ENCODE measurements around the gene CERS5. TPM values are rescaled to one million over a fixed set of nuclear protein-coding genes. Genes with fewer than 3 reads are reported as not detected.

Gene CERS5, protein sequence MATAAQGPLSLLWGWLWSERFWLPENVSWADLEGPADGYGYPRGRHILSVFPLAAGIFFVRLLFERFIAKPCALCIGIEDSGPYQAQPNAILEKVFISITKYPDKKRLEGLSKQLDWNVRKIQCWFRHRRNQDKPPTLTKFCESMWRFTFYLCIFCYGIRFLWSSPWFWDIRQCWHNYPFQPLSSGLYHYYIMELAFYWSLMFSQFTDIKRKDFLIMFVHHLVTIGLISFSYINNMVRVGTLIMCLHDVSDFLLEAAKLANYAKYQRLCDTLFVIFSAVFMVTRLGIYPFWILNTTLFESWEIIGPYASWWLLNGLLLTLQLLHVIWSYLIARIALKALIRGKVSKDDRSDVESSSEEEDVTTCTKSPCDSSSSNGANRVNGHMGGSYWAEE
- polyA plus RNA-seq (ENCODE audit: insufficient read length in 4 of 4) = 10 to 100 TPM; 72.5 to 82.9 (median 75.4) TPM

DNA sequence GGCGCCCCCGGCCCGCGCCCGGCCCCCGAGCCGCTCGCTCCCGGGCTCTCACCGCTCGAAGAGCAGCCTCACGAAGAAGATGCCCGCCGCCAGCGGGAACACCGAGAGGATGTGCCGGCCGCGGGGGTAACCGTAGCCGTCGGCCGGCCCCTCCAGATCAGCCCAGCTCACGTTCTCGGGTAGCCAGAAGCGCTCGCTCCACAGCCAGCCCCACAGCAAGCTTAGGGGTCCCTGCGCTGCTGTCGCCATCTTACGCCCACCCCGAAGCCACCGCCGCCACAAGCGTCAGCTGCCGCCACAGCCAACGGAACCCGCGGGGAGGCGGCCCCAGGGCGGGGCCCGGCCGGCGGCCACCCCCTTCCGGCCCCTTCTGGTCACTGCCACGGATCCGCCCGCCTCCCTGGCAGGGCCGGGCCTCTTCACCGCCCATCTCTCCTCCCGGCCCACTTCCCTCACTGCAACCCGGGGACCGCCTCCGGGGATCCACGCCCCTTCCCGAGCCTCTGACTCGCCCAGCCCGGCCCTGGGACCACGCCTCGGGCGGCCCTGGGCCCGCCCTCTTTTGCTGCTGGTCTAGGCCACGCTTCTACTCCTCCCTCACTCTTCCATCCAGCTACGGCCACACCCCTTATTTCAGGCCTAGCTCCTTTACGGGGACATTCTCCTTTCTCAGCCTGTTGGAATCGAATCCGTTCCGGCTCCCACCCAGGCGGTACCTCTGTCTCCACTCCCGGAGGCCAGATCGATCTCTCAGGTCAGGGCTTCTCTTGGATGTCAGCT is at the start of gene CERS5:
Gene CERS5, minus strand, starts transcription at position 321 of the 780 bp plus-strand sequence. Its CDS starts 72 bp downstream, at position 249.
- DNase-seq (ENCODE audit: low read depth in 4 of 4, low spot score in 3 of 4) = peak; percentile 96 to 98 (median 98)

DNA sequence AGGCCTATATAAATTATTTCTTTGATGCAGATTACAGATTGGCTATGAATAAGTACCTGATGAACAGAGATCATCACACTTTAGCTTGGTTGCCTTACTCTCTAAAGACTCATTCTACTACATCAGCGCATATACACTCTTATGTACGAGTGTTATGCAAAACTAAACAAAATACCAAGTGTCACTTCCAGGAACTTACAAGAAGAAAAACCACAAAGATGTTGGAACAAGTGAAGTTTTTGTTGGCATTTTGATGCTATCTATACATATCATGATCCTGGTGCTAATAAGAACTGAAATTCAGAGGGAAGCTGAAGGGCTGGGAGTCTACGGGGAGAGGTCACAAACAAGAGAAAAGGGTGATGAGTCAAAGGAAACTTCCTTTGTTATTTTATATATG is 47.9 kb upstream of the CERS5 start:
- DNase-seq (ENCODE audit: low read depth in 4 of 4, low spot score in 3 of 4) = no peak

DNA sequence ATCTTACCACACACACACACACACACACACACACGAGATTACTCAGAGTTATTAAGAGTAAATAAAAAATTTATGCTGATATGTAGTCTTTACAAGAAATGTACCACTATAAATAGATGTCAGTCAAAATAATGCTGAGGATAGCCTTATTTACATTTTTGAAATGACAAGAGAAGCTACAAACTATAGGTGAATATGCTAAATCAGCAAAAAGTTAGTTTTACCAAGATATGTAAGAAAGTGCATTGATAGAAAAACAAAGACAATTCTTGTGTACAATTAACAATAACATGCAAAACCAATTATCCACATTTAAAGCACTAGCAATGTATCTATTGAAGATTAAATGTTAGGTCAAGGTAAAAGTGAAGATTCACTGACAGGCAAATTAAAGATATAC is 46.8 kb upstream of the CERS5 start:
- no peak for DNase-seq (ENCODE audit: low read depth in 4 of 4, low spot score in 3 of 4)

DNA sequence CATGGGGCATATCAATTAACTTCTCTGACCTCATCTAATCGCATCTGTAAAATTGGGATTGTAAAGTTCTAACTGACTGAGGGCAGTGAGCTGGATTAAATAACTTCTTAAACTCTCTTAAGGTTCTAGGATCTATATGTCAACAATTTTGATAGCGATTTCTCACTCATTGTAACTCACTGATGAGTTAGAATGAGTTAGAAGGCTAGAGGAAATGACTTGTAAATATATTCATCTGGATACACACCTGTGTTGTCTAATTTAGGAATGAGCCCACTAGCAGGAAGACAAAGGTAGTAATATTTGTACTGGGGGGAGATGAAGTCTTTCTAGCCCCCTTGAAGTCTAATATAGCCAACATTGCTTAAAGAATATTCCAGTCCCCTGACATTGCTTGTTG is 46.3 kb upstream of the CERS5 start:
- DNase-seq (ENCODE audit: low read depth in 4 of 4, low spot score in 3 of 4) = no peak

DNA sequence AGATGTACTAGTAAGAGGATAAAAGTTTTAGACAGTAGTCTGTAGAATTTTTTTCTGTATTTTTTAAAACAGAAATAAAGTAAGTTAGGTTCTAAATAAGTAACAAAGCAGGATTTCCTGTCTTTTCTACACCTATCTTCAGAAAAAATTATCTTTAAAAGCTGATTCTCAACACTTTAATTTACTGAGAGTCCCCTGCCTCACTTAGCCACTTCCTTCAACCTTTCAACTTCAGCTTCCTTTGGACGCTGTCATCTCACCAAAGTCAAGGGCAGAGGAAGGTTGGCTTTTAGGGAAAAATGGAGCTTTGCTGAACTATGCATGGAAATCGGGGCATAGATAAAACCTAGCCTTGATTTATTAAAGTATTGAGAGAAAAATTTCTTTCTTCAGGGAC is 44.9 kb upstream of the CERS5 start:
- no peak for DNase-seq (ENCODE audit: low read depth in 4 of 4, low spot score in 3 of 4)

DNA sequence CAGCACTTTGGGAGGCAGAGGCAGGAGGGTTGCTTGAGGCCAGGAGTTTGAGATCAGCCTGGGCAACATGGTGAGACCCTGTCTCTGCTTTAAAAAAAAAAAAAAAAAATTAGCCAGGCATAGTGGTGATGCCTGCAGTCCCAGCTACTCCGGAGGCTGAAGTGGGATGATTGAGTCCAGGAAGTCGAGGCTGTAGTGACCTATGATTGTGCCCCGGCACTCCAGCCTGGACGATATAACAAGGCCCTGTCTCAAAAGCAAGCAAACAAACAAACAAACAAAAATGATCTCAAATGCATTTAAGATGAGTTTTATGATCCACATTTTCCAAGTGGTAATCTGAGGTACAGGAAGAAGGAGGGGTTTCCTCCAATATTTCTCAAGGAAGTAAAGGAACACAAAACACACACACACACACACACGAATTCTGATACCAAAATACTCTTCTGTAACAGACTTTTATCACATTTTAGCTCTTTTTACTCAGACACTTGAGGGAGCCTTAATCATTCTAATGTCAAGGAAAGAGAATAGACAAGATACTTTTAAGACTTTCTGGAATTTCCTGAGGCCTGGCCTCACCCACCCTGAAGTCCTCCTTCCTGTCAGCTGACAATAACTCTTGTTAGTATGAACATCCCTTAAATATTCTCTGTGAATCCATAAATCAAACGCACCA is 44.4 kb upstream of the CERS5 start:
- no peak for DNase-seq (ENCODE audit: low read depth in 4 of 4, low spot score in 3 of 4)

DNA sequence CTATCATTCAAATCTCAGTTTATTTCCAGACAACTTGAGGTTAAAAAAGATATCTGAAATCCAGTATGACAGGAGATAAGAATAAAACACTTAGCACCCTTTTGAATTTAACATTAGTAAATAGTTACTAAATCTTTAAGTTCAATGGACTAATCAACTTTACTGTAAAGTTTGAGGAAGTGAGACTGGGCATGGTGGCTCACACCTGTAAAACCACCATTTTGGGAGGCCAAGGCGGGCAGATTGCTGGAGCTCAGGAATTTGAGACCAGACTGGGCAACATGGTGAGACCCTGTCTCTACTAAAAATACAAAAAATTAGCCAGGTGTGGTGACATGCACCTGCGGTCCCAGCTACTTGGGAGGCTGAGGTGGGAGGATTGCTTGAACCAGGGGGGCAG is 40.3 kb upstream of the CERS5 start:
- no peak for DNase-seq (ENCODE audit: low read depth in 4 of 4, low spot score in 3 of 4)

DNA sequence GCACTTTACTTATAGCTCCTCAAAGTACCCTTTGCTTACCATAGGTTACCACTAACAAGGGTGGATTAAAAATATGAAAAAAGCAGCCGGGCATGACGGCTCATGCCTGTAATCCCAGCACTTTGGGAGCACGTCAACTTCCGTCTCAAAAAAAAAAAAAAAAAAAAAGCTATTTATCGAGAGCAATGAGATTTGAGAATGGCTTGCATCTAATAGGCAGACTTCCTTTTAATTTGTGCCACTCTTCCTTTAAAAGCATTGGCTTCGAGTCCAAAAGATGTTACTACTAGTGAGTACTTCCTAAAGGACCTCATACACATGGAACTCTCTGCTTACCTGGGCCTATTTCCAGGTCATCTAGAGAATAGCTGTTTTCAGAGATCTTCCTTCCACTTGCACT is 38.5 kb upstream of the CERS5 start:
- no peak for DNase-seq (ENCODE audit: low read depth in 4 of 4, low spot score in 3 of 4)

DNA sequence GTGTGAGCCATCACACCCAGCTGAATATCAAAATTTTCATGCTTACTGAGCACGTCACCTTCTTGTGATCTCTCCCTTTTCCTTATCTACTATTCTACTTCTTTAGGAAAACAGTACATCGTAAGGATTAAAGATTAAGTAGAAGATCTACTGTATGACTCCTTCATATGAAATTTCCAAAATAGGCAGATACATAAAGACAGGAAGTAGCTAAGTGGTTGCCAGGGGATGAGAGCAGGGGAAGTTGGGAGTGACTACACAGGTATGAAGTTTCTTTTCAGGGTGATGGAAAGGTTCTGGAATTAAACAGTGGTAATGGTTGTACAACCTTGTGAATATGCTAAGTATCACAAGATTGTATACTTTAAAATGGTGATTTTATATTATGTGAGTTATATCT is 36.5 kb upstream of the CERS5 start:
- DNase-seq (ENCODE audit: low read depth in 4 of 4, low spot score in 3 of 4) = no peak

DNA sequence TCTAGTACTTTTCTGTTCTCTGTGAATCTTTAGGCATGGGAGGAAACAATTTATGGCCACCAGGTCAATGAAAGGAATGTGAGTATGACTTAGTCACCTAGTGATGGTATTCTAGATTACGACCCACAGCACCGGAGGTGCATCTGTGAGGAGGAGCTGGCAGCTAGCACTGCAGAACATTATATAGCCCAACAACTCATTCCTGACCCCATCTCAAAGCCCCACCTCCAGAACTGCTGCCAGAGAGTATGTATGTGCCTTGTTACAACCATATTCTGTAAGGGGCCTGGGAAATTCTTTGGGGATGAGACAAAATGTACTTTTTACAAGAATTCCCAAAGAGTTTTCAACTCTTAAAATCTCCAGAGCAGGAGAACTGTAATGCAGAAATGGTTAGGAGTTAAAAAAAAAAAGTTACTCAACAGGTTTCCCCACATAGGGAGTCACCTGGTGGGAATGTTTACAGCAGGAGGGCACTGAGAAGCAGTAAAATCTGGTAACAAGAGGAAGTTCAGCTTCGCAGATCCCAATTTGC is 34.9 kb upstream of the CERS5 start:
- DNase-seq (ENCODE audit: low read depth in 4 of 4, low spot score in 3 of 4) = peak in 1 of 4 donors; percentile 40

DNA sequence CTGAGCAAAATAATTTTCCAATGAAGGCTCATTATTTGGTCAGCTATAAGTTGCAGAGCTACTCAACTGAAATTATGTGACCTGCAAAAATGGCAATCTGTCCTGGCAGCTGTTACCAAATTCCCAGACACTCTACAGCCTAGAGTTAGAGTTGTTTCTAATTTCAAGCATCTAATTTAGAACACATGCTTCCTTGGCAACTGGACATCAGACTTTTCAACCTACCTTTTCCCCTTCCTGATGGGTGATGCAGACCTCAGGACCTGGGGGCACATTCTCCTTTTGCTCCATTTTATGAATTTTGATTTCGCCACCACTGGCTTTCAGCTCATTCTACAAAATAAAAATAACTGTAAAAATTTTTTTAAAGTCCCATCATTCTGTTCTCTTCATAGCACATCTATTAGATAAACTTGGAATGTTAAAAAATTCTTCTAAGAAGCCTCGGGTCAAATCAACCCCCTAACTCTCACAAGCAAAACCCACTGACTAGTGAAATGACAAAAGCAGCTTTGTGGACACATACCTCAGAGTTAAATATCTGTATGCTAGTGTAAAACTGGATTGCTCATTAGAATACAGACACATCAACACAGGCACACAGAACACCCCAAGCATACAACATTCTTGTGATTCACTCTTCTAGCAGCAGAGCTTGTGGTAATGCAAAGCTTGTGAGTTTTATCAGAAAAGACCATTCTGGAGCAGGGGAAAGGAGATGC is 33.5 kb upstream of the CERS5 start:
- DNase-seq (ENCODE audit: low read depth in 4 of 4, low spot score in 3 of 4) = no peak

DNA sequence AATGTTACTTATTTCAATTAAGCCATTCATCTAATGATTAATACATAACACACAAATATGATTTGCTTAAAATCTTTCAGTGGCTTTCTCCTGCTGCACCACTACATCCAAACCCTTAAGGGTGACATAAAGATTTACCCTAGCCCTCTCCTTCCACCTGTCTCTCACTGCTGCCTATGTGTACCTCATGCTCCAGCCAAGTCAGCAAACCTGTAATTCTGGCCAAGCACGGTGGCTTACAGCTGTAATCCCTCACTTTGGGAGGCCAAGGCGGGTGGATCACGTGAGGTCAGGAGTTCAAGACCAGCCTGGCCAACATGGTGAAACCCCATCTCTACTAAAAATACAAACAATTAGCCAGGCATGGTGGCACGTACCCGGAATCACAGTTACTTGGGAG is 31.7 kb upstream of the CERS5 start:
- no peak for DNase-seq (ENCODE audit: low read depth in 4 of 4, low spot score in 3 of 4)

DNA sequence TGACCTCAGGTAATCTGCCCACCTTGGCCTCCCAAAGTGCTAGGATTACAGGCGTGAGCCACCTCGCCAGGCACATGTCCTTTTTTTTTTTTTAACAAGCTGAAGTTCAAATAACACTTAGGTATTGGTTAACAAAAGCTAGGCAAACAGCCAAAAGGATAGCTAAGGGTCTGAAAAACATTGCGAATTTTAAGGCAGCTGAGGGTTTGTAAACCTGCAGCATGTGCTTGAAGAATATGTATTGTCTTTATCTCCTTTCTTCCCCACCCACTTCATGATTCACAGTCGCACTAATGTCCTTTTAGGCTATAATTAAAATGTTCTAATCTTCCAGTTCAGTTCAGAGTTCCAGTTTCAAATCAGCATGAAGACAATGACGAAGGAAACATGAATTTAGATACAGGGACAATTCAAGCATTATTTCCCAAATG is 30.1 kb upstream of the CERS5 start:
- DNase-seq (ENCODE audit: low read depth in 4 of 4, low spot score in 3 of 4) = no peak

DNA sequence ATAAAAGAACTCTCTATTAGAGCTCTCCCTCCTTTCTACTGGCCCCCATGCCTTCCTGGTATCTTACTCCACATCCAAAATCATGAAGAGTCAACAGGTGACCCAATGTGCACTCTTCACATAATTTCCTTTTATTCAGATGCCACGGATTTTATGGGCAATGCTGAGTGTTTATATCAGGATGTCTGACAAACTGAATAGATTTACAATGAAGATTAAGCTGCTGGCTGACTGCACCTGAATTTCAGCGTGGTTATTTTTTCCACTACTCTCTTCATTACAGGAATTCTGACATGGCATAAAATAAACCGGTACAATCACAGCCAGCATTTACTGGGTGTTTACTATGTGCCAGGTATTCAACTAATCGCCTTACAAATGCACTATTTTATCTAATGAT is 29.4 kb upstream of the CERS5 start:
- DNase-seq (ENCODE audit: low read depth in 4 of 4, low spot score in 3 of 4) = no peak

DNA sequence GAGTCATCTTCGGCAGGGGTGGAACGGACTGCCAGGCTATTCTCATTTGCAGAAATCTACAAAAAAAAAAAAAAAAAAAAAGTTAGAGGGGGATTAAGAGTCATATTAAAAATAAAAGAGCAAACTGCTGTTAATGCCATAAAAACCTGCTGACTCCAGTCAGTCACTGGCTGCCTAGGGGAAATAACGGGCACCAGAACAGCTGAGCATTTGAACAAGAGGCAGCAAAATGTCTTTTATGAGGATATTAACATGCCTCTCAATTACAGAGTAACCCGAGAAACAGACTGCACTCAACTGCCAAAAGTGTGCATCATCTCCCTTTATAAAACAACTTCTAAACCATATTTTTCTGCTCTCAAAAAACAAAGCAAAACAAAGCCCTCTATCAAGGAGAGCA is 28.7 kb upstream of the CERS5 start:
- no peak for DNase-seq (ENCODE audit: low read depth in 4 of 4, low spot score in 3 of 4)

DNA sequence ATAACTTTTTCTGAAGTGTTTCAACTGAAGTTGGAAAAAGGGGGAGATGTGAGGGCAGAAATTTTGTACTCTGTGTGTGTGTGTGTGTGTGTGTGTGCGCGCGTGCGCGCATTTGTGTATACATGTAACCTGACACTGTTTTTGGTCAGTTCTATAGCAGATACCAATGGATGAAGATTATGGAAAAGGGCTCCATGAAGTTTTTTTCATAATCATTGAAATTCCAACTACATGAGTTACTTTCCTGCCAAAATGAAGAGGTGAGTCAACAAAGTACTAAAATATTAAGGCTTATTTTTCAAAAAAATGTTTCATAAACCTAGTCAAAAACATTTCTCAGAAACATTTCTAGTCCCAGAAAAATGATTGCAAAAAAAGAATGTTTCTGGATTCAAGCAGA is 25.7 kb upstream of the CERS5 start:
- DNase-seq (ENCODE audit: low read depth in 4 of 4, low spot score in 3 of 4) = no peak

DNA sequence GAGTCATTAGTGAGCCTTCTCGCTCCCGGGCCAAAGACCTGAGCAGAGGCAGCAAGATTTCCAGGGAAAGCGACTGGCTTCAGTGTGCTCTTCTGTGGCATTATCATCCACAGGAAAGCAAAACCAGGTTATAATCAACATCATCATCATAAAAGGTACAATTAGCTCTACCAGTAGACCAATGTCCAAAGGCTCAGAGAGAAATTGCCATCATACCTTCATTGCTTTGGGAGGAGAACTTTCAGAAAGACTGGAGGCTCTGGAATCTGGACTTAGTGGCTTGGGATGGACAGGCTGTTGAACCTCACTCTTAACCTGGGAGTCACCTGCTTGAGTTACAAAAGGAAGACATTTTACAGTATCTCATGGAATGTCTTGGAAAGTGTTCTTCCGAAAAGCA is 25.1 kb upstream of the CERS5 start:
- DNase-seq (ENCODE audit: low read depth in 4 of 4, low spot score in 3 of 4) = no peak

DNA sequence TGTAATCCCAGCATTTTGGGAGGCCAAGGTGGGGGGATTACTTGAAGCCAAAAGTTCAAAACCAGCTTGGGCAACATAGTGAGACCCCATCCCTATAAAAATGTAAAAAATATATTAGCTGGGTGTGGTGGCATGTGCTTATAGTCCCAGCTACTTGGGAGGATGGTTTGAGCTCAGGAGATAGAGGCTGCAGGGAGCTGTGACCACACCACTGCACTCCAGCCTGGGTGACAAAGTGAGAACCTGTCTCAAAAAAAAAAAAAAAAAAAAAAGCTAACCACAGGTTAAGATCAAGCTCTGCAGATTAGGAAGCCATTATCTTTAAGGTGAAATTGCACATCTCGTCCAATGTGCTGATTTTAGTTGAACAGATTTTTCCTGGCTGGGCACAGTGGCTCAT is 23.7 kb upstream of the CERS5 start:
- no peak for DNase-seq (ENCODE audit: low read depth in 4 of 4, low spot score in 3 of 4)

DNA sequence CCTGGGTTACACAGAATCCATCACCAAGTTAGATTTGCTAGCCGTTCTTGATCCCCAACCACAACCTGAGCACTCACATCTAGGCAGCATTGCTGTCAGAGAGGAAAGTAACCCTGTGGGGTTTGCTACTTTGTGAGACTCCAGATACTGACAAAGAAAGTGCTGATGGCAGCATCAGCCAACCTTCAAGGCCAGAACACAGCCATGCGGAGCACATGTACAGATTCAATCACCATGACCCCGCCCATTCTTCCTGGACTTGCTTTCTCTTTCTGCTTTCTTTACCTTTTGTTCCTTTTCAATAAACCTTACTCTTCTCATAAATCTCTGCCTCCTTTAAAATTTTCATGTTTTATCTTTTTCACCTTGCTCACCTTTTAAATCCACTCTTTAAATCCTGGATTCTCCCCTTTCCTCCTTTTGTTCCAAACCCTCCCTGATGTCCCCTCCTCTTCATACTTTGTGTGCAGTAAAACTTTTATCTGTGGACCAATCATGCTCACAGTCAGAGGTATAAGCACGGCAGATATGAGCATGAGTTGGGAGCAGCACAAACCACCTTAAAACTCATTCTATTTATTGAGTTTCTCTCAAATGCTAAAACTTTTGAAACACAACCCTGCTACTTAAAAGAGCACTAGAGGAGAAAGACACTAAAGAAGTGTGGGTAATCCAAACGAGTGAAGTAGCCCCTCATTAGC is 21.9 kb upstream of the CERS5 start:
- DNase-seq (ENCODE audit: low read depth in 4 of 4, low spot score in 3 of 4) = no peak

DNA sequence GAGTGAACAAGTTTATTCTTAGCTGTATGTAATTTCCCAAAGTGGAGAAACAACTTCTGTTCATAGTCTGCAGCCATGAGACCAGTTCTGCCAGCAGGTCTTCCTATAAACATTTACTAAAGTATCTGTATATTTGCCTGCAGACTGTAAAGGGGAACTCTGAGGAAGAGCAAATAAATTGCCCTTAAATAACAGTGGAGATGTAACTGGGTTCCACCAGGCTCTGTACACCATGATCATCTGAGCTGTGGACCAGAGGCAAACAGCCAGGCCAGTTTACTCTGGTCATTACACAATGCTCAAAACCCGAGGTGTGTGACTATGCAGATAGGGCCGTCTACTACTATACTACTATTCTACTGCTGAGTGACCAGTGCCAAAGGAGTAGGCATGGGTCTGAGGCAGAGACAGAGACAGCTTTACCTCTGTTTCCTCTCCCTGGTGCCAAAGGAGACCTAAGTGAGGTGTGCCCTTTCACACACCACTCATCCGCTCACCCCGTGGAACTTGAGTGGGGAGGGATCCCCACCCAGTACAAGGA is 21.1 kb upstream of the CERS5 start:
- no peak for DNase-seq (ENCODE audit: low read depth in 4 of 4, low spot score in 3 of 4)

All from right renal pelvis (tissue), 4 donors.